ENCODE results near the gene LIMA1.
"Not testable (repeated sequence)": the region's sequence is repeated elsewhere in the genome, so short reads cannot be mapped to it uniquely, and the experiment has no call there.

DNA sequence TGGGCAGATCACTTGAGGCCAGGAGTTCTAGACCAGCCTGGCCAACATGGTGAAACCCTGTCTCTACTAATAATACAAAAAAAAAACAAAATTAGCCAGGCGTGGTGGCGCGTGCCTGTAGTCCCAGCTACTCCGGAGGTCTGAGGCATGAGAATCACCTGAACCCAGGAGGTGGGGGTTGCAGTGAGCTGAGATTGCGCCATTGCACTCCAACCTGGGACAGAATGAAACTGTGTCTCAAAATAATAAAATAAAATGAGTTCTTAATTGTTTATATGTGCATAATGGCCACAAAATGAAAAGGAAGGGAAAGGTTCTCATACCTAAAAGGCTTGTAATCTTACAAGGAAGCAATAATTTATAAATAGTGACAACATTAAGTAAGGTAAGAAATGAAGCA lies 8.2 kb downstream of the LIMA1 start:
- TF ChIP-seq, protein P1, sequence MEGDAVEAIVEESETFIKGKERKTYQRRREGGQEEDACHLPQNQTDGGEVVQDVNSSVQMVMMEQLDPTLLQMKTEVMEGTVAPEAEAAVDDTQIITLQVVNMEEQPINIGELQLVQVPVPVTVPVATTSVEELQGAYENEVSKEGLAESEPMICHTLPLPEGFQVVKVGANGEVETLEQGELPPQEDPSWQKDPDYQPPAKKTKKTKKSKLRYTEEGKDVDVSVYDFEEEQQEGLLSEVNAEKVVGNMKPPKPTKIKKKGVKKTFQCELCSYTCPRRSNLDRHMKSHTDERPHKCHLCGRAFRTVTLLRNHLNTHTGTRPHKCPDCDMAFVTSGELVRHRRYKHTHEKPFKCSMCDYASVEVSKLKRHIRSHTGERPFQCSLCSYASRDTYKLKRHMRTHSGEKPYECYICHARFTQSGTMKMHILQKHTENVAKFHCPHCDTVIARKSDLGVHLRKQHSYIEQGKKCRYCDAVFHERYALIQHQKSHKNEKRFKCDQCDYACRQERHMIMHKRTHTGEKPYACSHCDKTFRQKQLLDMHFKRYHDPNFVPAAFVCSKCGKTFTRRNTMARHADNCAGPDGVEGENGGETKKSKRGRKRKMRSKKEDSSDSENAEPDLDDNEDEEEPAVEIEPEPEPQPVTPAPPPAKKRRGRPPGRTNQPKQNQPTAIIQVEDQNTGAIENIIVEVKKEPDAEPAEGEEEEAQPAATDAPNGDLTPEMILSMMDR (conservative IDR thresholded peaks at IDR 0.05; ENCODE audit: low read length) = not testable (repeated sequence)
- TF ChIP-seq EZH2phosphoT487 (IDR thresholded peaks at IDR 0.05; ENCODE audit: borderline replicate concordance, low read depth, low read length) = not testable (repeated sequence)
